Mesendoderm (in vitro differentiated cells): ENCODE results near the gene MFSD8.
"Not testable (repeated sequence)": the region's sequence is repeated elsewhere in the genome, so short reads cannot be mapped to it uniquely, and the experiment has no call there.

Experiments used
- DNase-seq: peaks from one replicate; pipeline ENCODE4 v3.0.0; 2013
- H2AK5ac ChIP-seq: 2 replicates; pipeline ENCODE4 v1.6.1; 2013; ENCODE audit warnings: low read length, inconsistent platforms
- H2BK120ac ChIP-seq: 2 replicates; pipeline ENCODE4 v1.6.1; 2013; ENCODE audit warnings: low read depth, mild to moderate bottlenecking, low read length, moderate library complexity, mixed read lengths
- H2BK15ac ChIP-seq: replicated peaks from 2 replicates; pipeline ENCODE4 v1.6.1; 2013; ENCODE audit warnings: low read depth, mild to moderate bottlenecking, moderate library complexity
- H2BK5ac ChIP-seq: 2 replicates; pipeline ENCODE4 v1.6.1; 2013; ENCODE audit warnings: low read length, inconsistent platforms
- H3K18ac ChIP-seq: 2 replicates; pipeline ENCODE4 v1.6.1; 2013; ENCODE audit warnings: mild to moderate bottlenecking, low read length, mixed read lengths
- H3K23ac ChIP-seq: one replicate; pipeline ENCODE4 v1.6.1; 2013; ENCODE audit warnings: low read length
- H3K27ac ChIP-seq: 2 replicates; pipeline ENCODE4 v1.5.1; 2013; ENCODE audit warnings: low read depth, mild to moderate bottlenecking, inconsistent platforms, low read length, moderate library complexity
- H3K27me3 ChIP-seq: 2 replicates; pipeline ENCODE4 v1.6.1; 2013; ENCODE audit warnings: low read length, control low read depth, mild to moderate bottlenecking, inconsistent platforms; ENCODE audit not compliant: insufficient read depth, poor library complexity
- H3K36me3 ChIP-seq: 2 replicates; pipeline ENCODE4 v1.6.1; 2013; ENCODE audit warnings: low read length, inconsistent platforms; ENCODE audit not compliant: control insufficient read depth, insufficient read depth
- H3K4ac ChIP-seq: one replicate; pipeline ENCODE4 v1.6.1; 2013; ENCODE audit warnings: low read depth, mild to moderate bottlenecking, low read length, moderate library complexity
- H3K4me1 ChIP-seq: 2 replicates; pipeline ENCODE4 v1.6.1; 2013; ENCODE audit warnings: low read depth, low read length, inconsistent platforms; ENCODE audit not compliant: control insufficient read depth
- H3K4me2 ChIP-seq: 2 replicates; pipeline ENCODE4 v1.6.1; 2013; ENCODE audit warnings: low read length
- H3K4me3 ChIP-seq: 2 replicates; pipeline ENCODE4 v1.5.1; 2013; ENCODE audit warnings: mild to moderate bottlenecking, low read length
- H3K56ac ChIP-seq: one replicate; pipeline ENCODE4 v1.6.1; 2013; ENCODE audit warnings: low read length
- H3K79me1 ChIP-seq: 2 replicates; pipeline ENCODE4 v1.6.1; 2013; ENCODE audit warnings: low read length, inconsistent platforms
- H3K79me2 ChIP-seq: 2 replicates; pipeline ENCODE4 v1.6.1; 2013; ENCODE audit warnings: mild to moderate bottlenecking, low read length; ENCODE audit not compliant: control insufficient read depth, insufficient read depth
- H3K9ac ChIP-seq: 2 replicates; pipeline ENCODE4 v1.6.1; 2013; ENCODE audit warnings: low read length, inconsistent platforms
- H4K5ac ChIP-seq: one replicate; pipeline ENCODE4 v1.6.1; 2013; ENCODE audit warnings: low read length
- H4K8ac ChIP-seq: one replicate; pipeline ENCODE4 v1.6.1; 2013; ENCODE audit warnings: low read depth, mild to moderate bottlenecking, control low read depth, low read length, moderate library complexity
- WGBS: extraction: QIAGEN DNeasy Blood & Tissue Kit; methylation state at CpG from one replicate; pipeline ENCODE4 v1.1.7; 2013; ENCODE audit warnings: low lambda C conversion rate, missing lambda C conversion rate; ENCODE audit not compliant: insufficient coverage; ENCODE audit errors: extremely low coverage; 5-methylcytosine and 5-hydroxymethylcytosine counted together

MFSD8 gene

DNA sequence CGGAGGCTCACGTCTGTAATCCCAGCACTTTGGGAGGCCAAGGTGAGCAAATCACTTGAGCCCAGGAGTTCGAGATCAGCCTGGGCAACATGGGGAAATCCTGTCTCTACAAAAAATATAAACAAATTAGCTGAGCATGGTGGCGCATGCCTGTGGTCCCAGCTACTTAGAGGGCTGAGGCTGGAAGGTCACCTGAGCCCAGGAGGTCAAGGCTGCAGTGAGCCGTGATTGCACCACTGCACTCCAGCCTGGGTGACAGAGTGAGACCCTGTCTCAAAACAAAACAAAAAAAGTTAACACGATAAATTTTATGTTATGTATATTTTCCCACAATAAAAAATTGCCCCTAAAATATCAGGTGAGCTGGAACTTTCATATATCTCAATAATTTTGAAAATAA lies 33.1 kb downstream of the MFSD8 start:
- H2BK5ac ChIP-seq, H3K36me3 ChIP-seq, H3K18ac ChIP-seq, H3K79me1 ChIP-seq, H3K4me1 ChIP-seq, H3K79me2 ChIP-seq, H2BK15ac ChIP-seq, H4K5ac ChIP-seq, DNase-seq, H3K4me3 ChIP-seq, H3K23ac ChIP-seq, H3K4me2 ChIP-seq, H3K9ac ChIP-seq, H3K4ac ChIP-seq, H3K56ac ChIP-seq, H2AK5ac ChIP-seq, H2BK120ac ChIP-seq, H4K8ac ChIP-seq, H3K27ac ChIP-seq, H3K27me3 ChIP-seq: not testable (repeated sequence)
- no CpG with 5 or more reads among the region's 6 CpGs for WGBS

DNA sequence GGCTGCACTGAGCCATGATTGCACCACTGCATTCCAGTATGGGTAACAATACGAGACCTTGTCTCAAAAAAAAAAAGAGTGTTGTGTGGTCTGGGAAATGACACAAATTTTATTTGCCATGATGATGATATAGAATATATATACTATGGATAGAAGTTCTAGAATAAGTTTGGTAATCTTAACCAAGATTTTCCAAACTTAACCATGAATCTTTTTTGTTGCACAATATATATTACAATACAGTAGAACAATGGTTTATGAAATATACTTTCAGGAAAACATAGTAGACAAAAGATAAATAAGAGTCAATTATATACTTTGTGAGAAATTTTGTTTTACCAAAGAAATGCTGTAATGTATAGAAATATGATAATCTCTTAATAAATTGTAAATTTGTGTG lies 34.8 kb downstream of the MFSD8 start:
- no peak for DNase-seq
- H3K36me3 ChIP-seq, result no peaks in the 10 kb centered on the region
- WGBS, result no CpG with 5 or more reads among the region's 1 CpG
- no peak overlapping the region for H3K56ac ChIP-seq
- no peak overlapping the region for H3K4me2 ChIP-seq
- H4K8ac ChIP-seq, result no peak overlapping the region
- H3K27ac ChIP-seq, result no peak overlapping the region
- H3K4me3 ChIP-seq, result no peak overlapping the region
- H2AK5ac ChIP-seq, result no peak overlapping the region
- H3K27me3 ChIP-seq, result no peaks in the 10 kb centered on the region
- no peak overlapping the region for H3K23ac ChIP-seq
- H3K79me1 ChIP-seq, result no peaks in the 10 kb centered on the region
- no peak overlapping the region for H3K18ac ChIP-seq
- H3K79me2 ChIP-seq, result no peaks in the 10 kb centered on the region
- no peak overlapping the region for H3K4ac ChIP-seq
- H4K5ac ChIP-seq, result no peak overlapping the region
- H2BK15ac ChIP-seq, result no peak overlapping the region
- no peaks in the 10 kb centered on the region for H3K4me1 ChIP-seq
- H2BK5ac ChIP-seq, result no peak overlapping the region
- H2BK120ac ChIP-seq, result no peak overlapping the region
- H3K9ac ChIP-seq, result no peak overlapping the region

DNA sequence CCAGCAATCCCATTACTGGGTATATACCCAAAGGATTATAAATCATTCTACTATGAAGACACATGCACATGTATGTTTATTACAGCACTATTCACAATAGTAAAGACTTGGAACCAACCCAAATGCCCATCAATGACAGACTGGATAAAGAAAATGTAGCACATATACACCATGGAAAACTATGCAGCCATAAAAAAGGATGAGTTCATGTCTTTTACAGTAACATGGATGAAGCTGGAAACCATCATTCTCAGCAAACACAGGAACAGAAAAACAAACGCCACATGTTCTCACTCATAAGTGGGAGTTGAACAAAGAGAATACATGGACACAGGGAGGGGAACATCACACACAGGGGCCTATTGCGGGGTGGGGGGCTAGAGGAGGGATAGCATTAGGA lies 39.3 kb downstream of the MFSD8 start:
- no CpG with 5 or more reads among the region's 2 CpGs for WGBS
- H3K79me2 ChIP-seq, H3K4me3 ChIP-seq, H2BK15ac ChIP-seq, H3K4me1 ChIP-seq, H3K56ac ChIP-seq, H2BK120ac ChIP-seq, H3K9ac ChIP-seq, H3K4ac ChIP-seq, H3K18ac ChIP-seq, H4K5ac ChIP-seq, H3K27ac ChIP-seq, H4K8ac ChIP-seq, H2AK5ac ChIP-seq, H2BK5ac ChIP-seq, H3K4me2 ChIP-seq, H3K23ac ChIP-seq, H3K79me1 ChIP-seq, H3K27me3 ChIP-seq, H3K36me3 ChIP-seq, DNase-seq: not testable (repeated sequence)

DNA sequence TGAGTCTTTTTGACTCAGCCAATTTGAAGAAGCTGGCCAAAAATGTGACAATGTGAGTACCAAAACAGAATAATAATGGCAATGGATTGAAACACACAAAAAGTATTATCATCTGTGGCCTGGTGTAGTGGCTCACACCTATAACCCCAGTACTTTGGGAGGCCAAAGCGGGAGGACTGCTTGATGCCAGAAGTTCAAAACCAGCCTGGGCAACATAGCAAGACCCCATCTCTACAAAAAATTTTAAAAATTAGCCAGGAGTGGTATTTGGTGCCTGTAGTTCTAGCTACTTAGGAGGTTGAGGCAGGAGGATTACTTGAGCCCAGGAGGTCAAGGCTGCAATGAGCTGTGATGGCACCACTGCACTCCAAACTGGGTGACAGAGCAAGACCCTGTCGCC lies 42.7 kb downstream of the MFSD8 start:
- no peaks in the 10 kb centered on the region for H3K79me1 ChIP-seq
- no peak overlapping the region for H3K4ac ChIP-seq
- no peak overlapping the region for H3K18ac ChIP-seq
- no peak overlapping the region for H2BK120ac ChIP-seq
- WGBS, result no CpG with 5 or more reads among the region's 2 CpGs
- H3K79me2 ChIP-seq, result no peaks in the 10 kb centered on the region
- no peak overlapping the region for H3K4me3 ChIP-seq
- H2BK15ac ChIP-seq, result no peak overlapping the region
- no peak for DNase-seq
- H3K27me3 ChIP-seq, result no peaks in the 10 kb centered on the region
- no peak overlapping the region for H3K56ac ChIP-seq
- H3K23ac ChIP-seq, result no peak overlapping the region
- no peak overlapping the region for H4K8ac ChIP-seq
- H4K5ac ChIP-seq, result no peak overlapping the region
- H2AK5ac ChIP-seq, result no peak overlapping the region
- H2BK5ac ChIP-seq, result no peak overlapping the region
- H3K4me2 ChIP-seq, result no peak overlapping the region
- H3K27ac ChIP-seq, result no peak overlapping the region
- H3K4me1 ChIP-seq, result no peaks in the 10 kb centered on the region
- H3K36me3 ChIP-seq, result no peaks in the 10 kb centered on the region
- no peak overlapping the region for H3K9ac ChIP-seq

DNA sequence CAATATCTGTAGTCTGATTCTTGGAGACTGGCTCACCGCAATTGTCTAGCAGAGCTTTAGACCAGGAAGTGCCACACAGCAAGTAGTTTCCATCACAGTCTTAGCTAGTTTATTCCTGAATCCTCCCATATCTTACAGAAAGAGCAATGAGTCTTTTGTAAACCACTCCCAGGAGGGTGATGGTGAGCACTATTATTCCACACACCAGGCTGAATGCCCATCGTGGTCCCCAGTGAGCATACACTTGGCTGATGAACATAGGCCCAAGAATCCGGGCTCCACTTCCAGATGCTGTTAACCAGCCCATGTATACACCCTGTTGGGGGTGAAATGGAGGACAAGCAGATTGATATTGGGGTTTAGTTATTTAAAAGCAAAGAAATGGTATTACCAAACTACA lies 44.5 kb downstream of the MFSD8 start:
- Histone ChIP-seq H2BK15ac (no peak overlapping the region), H3K18ac (no peak overlapping the region), H3K56ac (no peak overlapping the region), H3K79me2 (no peaks in the 10 kb centered on the region), H3K4me1 (no peaks in the 10 kb centered on the region), H2BK5ac (no peak overlapping the region), H3K27ac (no peak overlapping the region), H3K4ac (no peak overlapping the region), H2BK120ac (no peak overlapping the region), H3K23ac (no peak overlapping the region), H3K79me1 (no peaks in the 10 kb centered on the region), H3K4me3 (no peak overlapping the region), H3K36me3 (no peaks in the 10 kb centered on the region), H4K8ac (no peak overlapping the region), H3K9ac (no peak overlapping the region), H4K5ac (no peak overlapping the region), H2AK5ac (no peak overlapping the region), H3K4me2 (no peak overlapping the region), H3K27me3 (no peaks in the 10 kb centered on the region)
- DNase-seq, result no peak
- WGBS, result no CpG with 5 or more reads among the region's 3 CpGs

DNA sequence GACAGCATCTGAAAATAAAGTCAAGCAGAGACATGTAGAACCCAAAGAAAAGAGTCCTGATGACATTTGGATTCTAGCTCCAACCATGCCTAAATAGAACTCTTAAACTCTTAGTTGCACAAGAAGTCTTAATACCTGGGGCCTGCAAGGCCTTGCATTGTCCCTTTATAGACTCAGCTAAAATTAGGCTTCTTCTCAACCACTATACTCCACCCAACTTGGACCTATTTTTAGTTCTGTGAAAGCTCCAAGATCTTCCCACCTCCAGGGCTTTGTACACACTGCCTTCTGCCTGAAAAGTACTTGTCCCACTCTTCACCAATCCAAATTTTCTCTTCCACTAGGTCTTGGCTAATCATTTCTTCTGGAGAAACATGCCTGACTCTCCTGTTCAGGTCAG lies 47.8 kb downstream of the MFSD8 start:
- H3K27ac ChIP-seq, result no peak overlapping the region
- H3K4me1 ChIP-seq, result no peaks in the 10 kb centered on the region
- H3K18ac ChIP-seq, result no peak overlapping the region
- H3K79me1 ChIP-seq, result no peaks in the 10 kb centered on the region
- H3K23ac ChIP-seq, result no peak overlapping the region
- H3K27me3 ChIP-seq, result no peaks in the 10 kb centered on the region
- H2BK5ac ChIP-seq, result no peak overlapping the region
- DNase-seq, result no peak
- no peak overlapping the region for H3K56ac ChIP-seq
- H2BK15ac ChIP-seq, result no peak overlapping the region
- no peak overlapping the region for H3K4ac ChIP-seq
- H2AK5ac ChIP-seq, result no peak overlapping the region
- H3K4me2 ChIP-seq, result no peak overlapping the region
- no peaks in the 10 kb centered on the region for H3K36me3 ChIP-seq
- H4K5ac ChIP-seq, result no peak overlapping the region
- no peaks in the 10 kb centered on the region for H3K79me2 ChIP-seq
- H4K8ac ChIP-seq, result no peak overlapping the region
- no peak overlapping the region for H3K9ac ChIP-seq
- H3K4me3 ChIP-seq, result no peak overlapping the region
- no peak overlapping the region for H2BK120ac ChIP-seq
